GM20431 (cell line): ENCODE measurements around the gene DTYMK.

ENCODE experiments used
- in situ Hi-C: fragments of 300-500 bp; cut with MseI, MboI; formaldehyde crosslinking; loops from one replicate; pipeline ENCODE4 v1.15.0; 2020; ENCODE audit warnings: low sequenced_read_pairs; ENCODE audit not compliant: unreplicated experiment

Gene DTYMK

GRCh38 chr2:241652722-241653121, 33.9 kb downstream of the DTYMK start:
- in situ Hi-C loops, result no loop called here

- in situ Hi-C loops, result no loop called here
These were observed 34.5 kb downstream of the DTYMK start for GRCh38 chr2:241652142-241652541.

- in situ Hi-C loops, result no loop called here
These were observed 36.7 kb downstream of the DTYMK start for GRCh38 chr2:241649927-241650326.

- in situ Hi-C loops, result no loop called here
These were observed 37.2 kb downstream of the DTYMK start for GRCh38 chr2:241649404-241649803.

GRCh38 chr2:241648453-241648852, 38.2 kb downstream of the DTYMK start:
- in situ Hi-C loops, result no loop called here

GRCh38 chr2:241645915-241646645, 40.5 kb downstream of the DTYMK start:
- in situ Hi-C loops, result no loop called here

- in situ Hi-C loops, result no loop called here
These were observed 41.3 kb downstream of the DTYMK start for GRCh38 chr2:241645056-241645914.

- in situ Hi-C loops, result no loop called here
These were observed 45.0 kb downstream of the DTYMK start for GRCh38 chr2:241641631-241642030.

GRCh38 chr2:241640165-241640795, 46.3 kb downstream of the DTYMK start:
- in situ Hi-C loops, result no loop called here

- in situ Hi-C loops, result no loop called here
These were observed 47.2 kb downstream of the DTYMK start for GRCh38 chr2:241639385-241639784.

GRCh38 chr2:241638940-241639339, 47.7 kb downstream of the DTYMK start:
- in situ Hi-C loops, result no loop called here

GRCh38 chr2:241637795-241638660, 48.6 kb downstream of the DTYMK start:
- in situ Hi-C loops, result no loop called here

- in situ Hi-C loops, result no loop called here
These were observed 49.4 kb downstream of the DTYMK start, which contains the start of the genes ATG4B and THAP4 for GRCh38 chr2:241637018-241637794. Gene ATG4B (plus strand): TSS chr2:241637693. CDS start chr2:241637715, 22 bp downstream. Gene THAP4 (minus strand): TSS chr2:241637158. CDS start chr2:241637017, 141 bp downstream.

GRCh38 chr2:241636182-241637017, 50.2 kb downstream of the DTYMK start:
- in situ Hi-C loops, result no loop called here

- in situ Hi-C loops, result no loop called here
These were observed 50.9 kb downstream of the DTYMK start for GRCh38 chr2:241635756-241636155.

GRCh38 chr2:241633561-241633960, 53.1 kb downstream of the DTYMK start:
- in situ Hi-C loops, result no loop called here

- in situ Hi-C loops, result no loop called here
These were observed 53.9 kb downstream of the DTYMK start for GRCh38 chr2:241632478-241633325.
